HG03196 (cell line): ENCODE data around the gene STOML3.
"Not testable (repeated sequence)": the region's sequence is repeated elsewhere in the genome, so short reads cannot be mapped to it uniquely, and the experiment has no call there.

Experiments used
- ATAC-seq: cut with Tn5 transposase; IDR thresholded peaks from one replicate; pipeline ENCODE4 v1.9.1; 2021; ENCODE audit not compliant: unreplicated experiment

STOML3 gene

GRCh38 chr13:38990693-38991092, at the start of gene STOML3:
TSS of gene STOML3 (minus strand) at chr13:38990831. CDS start at chr13:38990721, 110 bp downstream.
- ATAC-seq = no peak

GRCh38 chr13:39040206-39040605, 49.6 kb upstream of the STOML3 start:
- ATAC-seq = no peak

- ATAC-seq = no peak
Observed at GRCh38 chr13:39039041-39039440, 48.4 kb upstream of the STOML3 start.

GRCh38 chr13:39038569-39039030, 48.0 kb upstream of the STOML3 start:
- peak; percentile 20 for ATAC-seq

GRCh38 chr13:39037880-39038568, 47.4 kb upstream of the STOML3 start, which contains the start of the genes NHLRC3 and PROSER1:
TSS of gene NHLRC3 (plus strand) at chr13:39038456. CDS start at chr13:39038640, 184 bp downstream.
TSS of gene PROSER1 (minus strand) at chr13:39038089. CDS start at chr13:39037242, 847 bp downstream.
- ATAC-seq = peak; percentile 81

- no peak for ATAC-seq
Observed at GRCh38 chr13:39037410-39037879, 46.8 kb upstream of the STOML3 start.

GRCh38 chr13:39036212-39036611, 45.6 kb upstream of the STOML3 start:
- no peak for ATAC-seq

GRCh38 chr13:39035799-39036198, 45.2 kb upstream of the STOML3 start:
- ATAC-seq = no peak

- no peak for ATAC-seq
Observed at GRCh38 chr13:39035204-39035603, 44.6 kb upstream of the STOML3 start.

- no peak for ATAC-seq
Observed at GRCh38 chr13:39034085-39034484, 43.5 kb upstream of the STOML3 start.

GRCh38 chr13:39032150-39032549, 41.5 kb upstream of the STOML3 start:
- no peak for ATAC-seq

- no peak for ATAC-seq
Observed at GRCh38 chr13:39025433-39025839, 34.8 kb upstream of the STOML3 start.

GRCh38 chr13:39023761-39024160, 33.1 kb upstream of the STOML3 start:
- ATAC-seq = no peak

- ATAC-seq = no peak
Observed at GRCh38 chr13:39023316-39023715, 32.7 kb upstream of the STOML3 start.

GRCh38 chr13:39020853-39021462, 30.3 kb upstream of the STOML3 start:
- no peak for ATAC-seq

GRCh38 chr13:39016787-39017186, 26.2 kb upstream of the STOML3 start:
- ATAC-seq = peak; percentile 62

GRCh38 chr13:39016087-39016486, 25.5 kb upstream of the STOML3 start:
- ATAC-seq = peak; percentile 90

GRCh38 chr13:39013462-39013861, 22.8 kb upstream of the STOML3 start:
- ATAC-seq = no peak

- no peak for ATAC-seq
Observed at GRCh38 chr13:39012608-39013007, 22.0 kb upstream of the STOML3 start.

- ATAC-seq = not testable (repeated sequence)
Observed at GRCh38 chr13:39006371-39007111, 15.9 kb upstream of the STOML3 start.

- no peak for ATAC-seq
Observed at GRCh38 chr13:38998739-38999138, 8.1 kb upstream of the STOML3 start.
